ENCODE results near the gene ASB12.

GRCh38 chrX:64205441-64205734 lies 25.0 kb downstream of the ASB12 start, which contains the start of gene AMER1:
- TF ChIP-seq CTCF (IDR thresholded peaks at IDR 0.05; ENCODE audit: extremely low read depth in 1 of 2, insufficient read depth in 1 of 2, low read depth in 1 of 2, low read length in 2 of 2) (no peak), EZH2 (IDR thresholded peaks at IDR 0.05; ENCODE audit: borderline replicate concordance, low read depth, low read length, severe bottlenecking) (no peak), MAX (IDR thresholded peaks at IDR 0.05; ENCODE audit: insufficient read depth, insufficient read length) (no peak), POLR2AphosphoS5 (IDR thresholded peaks at IDR 0.05; ENCODE audit: insufficient read depth, low read depth, low read length) (no peak), GATA2 (IDR thresholded peaks at IDR 0.05; ENCODE audit: insufficient read depth, insufficient read length, low read depth, low read length) (no peak), POLR2A (IDR thresholded peaks at IDR 0.05; ENCODE audit: low read depth, low read length) (no peak)
